ENCODE data around the gene ZBED2.

Gene ZBED2

GRCh38 chr3:111610189-111610588, 15.0 kb upstream of the ZBED2 start:
- Histone ChIP-seq H3K27me3 (ENCODE audit: control insufficient read depth, insufficient read depth, low read length) (no peaks in the 10 kb centered on the region), H3K4me2 (ENCODE audit: low read length) (no peak overlapping the region), H2AFZ (no peak overlapping the region), H3K27ac (no peak overlapping the region), H3K9me3 (ENCODE audit: control insufficient read depth, low read length) (no peaks in the 10 kb centered on the region), H3K4me1 (no peaks in the 10 kb centered on the region), H3K4me3 (ENCODE audit: low read depth, low read length) (no peak overlapping the region), H3K79me2 (no peaks in the 10 kb centered on the region), H3K9ac (no peak overlapping the region), H3K36me3 (ENCODE audit: control insufficient read depth, insufficient read depth, low read length) (no peaks in the 10 kb centered on the region)
- TF ChIP-seq CTCF (IDR thresholded peaks at IDR 0.05), result no peak

- no peak for TF ChIP-seq CTCF (IDR thresholded peaks at IDR 0.05)
- Histone ChIP-seq H3K9ac (no peak overlapping the region), H3K27me3 (ENCODE audit: control insufficient read depth, insufficient read depth, low read length) (no peaks in the 10 kb centered on the region), H3K27ac (no peak overlapping the region), H3K79me2 (no peaks in the 10 kb centered on the region), H3K4me1 (no peaks in the 10 kb centered on the region), H2AFZ (no peak overlapping the region), H3K4me2 (ENCODE audit: low read length) (no peak overlapping the region), H3K4me3 (ENCODE audit: low read depth, low read length) (no peak overlapping the region), H3K36me3 (ENCODE audit: control insufficient read depth, insufficient read depth, low read length) (no peaks in the 10 kb centered on the region), H3K9me3 (ENCODE audit: control insufficient read depth, low read length) (no peaks in the 10 kb centered on the region)
These were observed 14.6 kb upstream of the ZBED2 start for GRCh38 chr3:111609700-111610099.

GRCh38 chr3:111608383-111608782, 13.2 kb upstream of the ZBED2 start:
- Histone ChIP-seq H3K27me3 (ENCODE audit: control insufficient read depth, insufficient read depth, low read length) (no peaks in the 10 kb centered on the region), H2AFZ (no peak overlapping the region), H3K4me2 (ENCODE audit: low read length) (no peak overlapping the region), H3K79me2 (no peaks in the 10 kb centered on the region), H3K4me1 (no peaks in the 10 kb centered on the region), H3K9ac (no peak overlapping the region), H3K36me3 (ENCODE audit: control insufficient read depth, insufficient read depth, low read length) (no peaks in the 10 kb centered on the region), H3K4me3 (ENCODE audit: low read depth, low read length) (no peak overlapping the region), H3K27ac (no peak overlapping the region), H3K9me3 (ENCODE audit: control insufficient read depth, low read length) (no peaks in the 10 kb centered on the region)
- TF ChIP-seq CTCF (IDR thresholded peaks at IDR 0.05), result no peak

GRCh38 chr3:111607240-111607920, 12.2 kb upstream of the ZBED2 start:
- Histone ChIP-seq H3K9ac (no peak overlapping the region), H3K9me3 (ENCODE audit: control insufficient read depth, low read length) (no peaks in the 10 kb centered on the region), H3K4me3 (ENCODE audit: low read depth, low read length) (no peak overlapping the region), H3K27me3 (ENCODE audit: control insufficient read depth, insufficient read depth, low read length) (no peaks in the 10 kb centered on the region), H3K4me2 (ENCODE audit: low read length) (no peak overlapping the region), H3K4me1 (no peaks in the 10 kb centered on the region), H3K27ac (no peak overlapping the region), H3K36me3 (ENCODE audit: control insufficient read depth, insufficient read depth, low read length) (no peaks in the 10 kb centered on the region), H2AFZ (no peak overlapping the region), H3K79me2 (no peaks in the 10 kb centered on the region)
- no peak for TF ChIP-seq CTCF (IDR thresholded peaks at IDR 0.05)

GRCh38 chr3:111605493-111605892, 10.3 kb upstream of the ZBED2 start:
- no peaks in the 10 kb centered on the region for H3K36me3 ChIP-seq (ENCODE audit: control insufficient read depth, insufficient read depth, low read length)
- H3K79me2 ChIP-seq, result no peaks in the 10 kb centered on the region
- no peak overlapping the region for H3K9ac ChIP-seq
- H3K4me3 ChIP-seq (ENCODE audit: low read depth, low read length), result no peak overlapping the region
- no peak overlapping the region for H2AFZ ChIP-seq
- no peak overlapping the region for H3K27ac ChIP-seq
- no peak overlapping the region for H3K4me2 ChIP-seq (ENCODE audit: low read length)
- no peak for TF ChIP-seq CTCF (IDR thresholded peaks at IDR 0.05)
- no peaks in the 10 kb centered on the region for H3K9me3 ChIP-seq (ENCODE audit: control insufficient read depth, low read length)
- no peaks in the 10 kb centered on the region for H3K27me3 ChIP-seq (ENCODE audit: control insufficient read depth, insufficient read depth, low read length)
- no peaks in the 10 kb centered on the region for H3K4me1 ChIP-seq
